HG03196 (cell line): Measurements from ENCODE around the gene CDKL2.

Experiments used
- ATAC-seq: cut with Tn5 transposase; IDR thresholded peaks from one replicate; pipeline ENCODE4 v1.9.1; 2021; ENCODE audit not compliant: unreplicated experiment

Gene CDKL2

GRCh38 chr4:75643651-75644050 lies 13.3 kb upstream of the CDKL2 start:
- no peak for ATAC-seq

GRCh38 chr4:75639124-75639695 lies 8.9 kb upstream of the CDKL2 start:
- no peak for ATAC-seq

- no peak for ATAC-seq
These were observed 7.5 kb upstream of the CDKL2 start for GRCh38 chr4:75637827-75638226.

- ATAC-seq: no peak
These were observed 6.8 kb upstream of the CDKL2 start for GRCh38 chr4:75637176-75637575.

GRCh38 chr4:75634951-75635350 lies 4.6 kb upstream of the CDKL2 start:
- ATAC-seq: no peak

- no peak for ATAC-seq
These were observed 4.0 kb upstream of the CDKL2 start for GRCh38 chr4:75634281-75634680.

GRCh38 chr4:75633846-75634245 lies 3.5 kb upstream of the CDKL2 start:
- ATAC-seq: no peak

GRCh38 chr4:75630937-75631329 lies 605 bp upstream of the CDKL2 start:
- ATAC-seq: no peak

- ATAC-seq: no peak
These were observed 1.1 kb downstream of the CDKL2 start for GRCh38 chr4:75629239-75629638.

- ATAC-seq: no peak
These were observed 7.3 kb downstream of the CDKL2 start for GRCh38 chr4:75623026-75623425.

GRCh38 chr4:75621715-75622114 lies 8.6 kb downstream of the CDKL2 start:
- ATAC-seq: no peak

GRCh38 chr4:75612306-75612705 lies 18.0 kb downstream of the CDKL2 start:
- no peak for ATAC-seq

GRCh38 chr4:75605928-75606327 lies 24.4 kb downstream of the CDKL2 start:
- no peak for ATAC-seq

- no peak for ATAC-seq
These were observed 30.7 kb downstream of the CDKL2 start for GRCh38 chr4:75599647-75600046.

- ATAC-seq: no peak
These were observed 31.9 kb downstream of the CDKL2 start for GRCh38 chr4:75598390-75598789.

- ATAC-seq: no peak
These were observed 34.3 kb downstream of the CDKL2 start for GRCh38 chr4:75596061-75596460.

GRCh38 chr4:75593393-75593792 lies 36.9 kb downstream of the CDKL2 start:
- ATAC-seq: no peak

GRCh38 chr4:75584067-75584466 lies 46.3 kb downstream of the CDKL2 start:
- ATAC-seq: no peak

GRCh38 chr4:75567725-75568124 lies 62.6 kb downstream of the CDKL2 start:
- ATAC-seq: no peak

- ATAC-seq: no peak
These were observed 63.4 kb downstream of the CDKL2 start for GRCh38 chr4:75566911-75567310.

- ATAC-seq: no peak
These were observed 64.8 kb downstream of the CDKL2 start for GRCh38 chr4:75565481-75565880.

GRCh38 chr4:75564023-75564422 lies 66.3 kb downstream of the CDKL2 start:
- no peak for ATAC-seq

- no peak for ATAC-seq
These were observed 68.5 kb downstream of the CDKL2 start for GRCh38 chr4:75561789-75562188.

- no peak for ATAC-seq
These were observed 72.6 kb downstream of the CDKL2 start for GRCh38 chr4:75557696-75558095.
